Stimulated activated CD4-positive, alpha-beta T cell treated with anti-CD3 and anti-CD28 coated beads, Interleukin-1b, Interleukin-23, amount 100 ng/mL, for 4 hours (primary cell): ENCODE measurements around the gene SLAMF6.
A peak's percentile ranks its signal among the peaks of the same experiment; 100 is the strongest.
"Not testable (repeated sequence)": the region's sequence is repeated elsewhere in the genome, so short reads cannot be mapped to it uniquely, and the experiment has no call there.

ENCODE experiments used
- DNase-seq, 2 donors: peaks; one replicate each; pipeline ENCODE4 v3.0.0-alpha.2; 2020; ENCODE audit warnings: low read depth in 2 of 2

SLAMF6 gene

GRCh38 chr1:160522622-160523345 lies at the start of gene SLAMF6:
SLAMF6 (minus strand) TSS chr1:160523255; CDS start chr1:160523192, 63 bp downstream.
- DNase-seq, result peak; percentile 11 to 27

DNA sequence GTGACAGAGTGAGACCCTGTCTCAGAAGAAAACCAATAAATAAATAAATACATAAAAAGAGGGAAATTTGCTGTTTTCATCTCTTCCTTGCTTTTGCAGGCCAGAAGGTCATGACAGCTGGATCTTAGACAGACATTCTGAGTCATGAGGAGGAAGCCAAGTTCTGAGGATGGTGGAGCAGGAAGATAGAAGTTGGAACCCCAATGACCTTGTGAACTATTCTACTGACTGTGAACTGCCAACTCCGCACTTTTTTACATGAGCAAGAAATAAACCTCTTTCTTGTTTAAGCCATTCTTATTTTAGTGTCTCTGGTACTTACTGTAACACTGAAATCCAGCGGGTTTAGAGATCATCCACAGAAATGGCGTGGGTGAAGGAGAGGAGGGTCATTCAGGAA lies 47.8 kb upstream of the SLAMF6 start:
- no peak for DNase-seq

- no peak for DNase-seq
Measured at GRCh38 chr1:160569806-160570205, 46.8 kb upstream of the SLAMF6 start.

- DNase-seq, result peak; percentile 38 to 62
Measured at GRCh38 chr1:160567858-160568682, 45.0 kb upstream of the SLAMF6 start.

DNA sequence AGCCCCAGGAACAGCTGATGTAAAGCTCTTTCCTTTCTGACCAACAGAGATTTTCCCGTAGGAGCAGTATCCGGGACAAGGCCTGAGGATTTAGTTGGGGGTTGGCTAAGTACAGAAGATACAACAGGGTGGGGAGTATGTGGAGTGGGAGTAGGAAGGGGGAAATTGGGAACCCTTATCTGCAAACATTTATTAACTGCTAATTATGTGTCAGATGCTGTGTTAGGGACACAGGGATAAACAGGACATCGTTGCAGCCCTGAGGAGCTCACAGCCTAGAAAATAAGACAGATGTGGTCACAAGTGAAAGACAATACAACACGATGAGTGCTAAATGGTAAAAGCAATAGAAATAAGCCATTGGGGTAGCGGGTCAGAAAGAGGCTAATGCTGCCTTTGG lies 44.3 kb upstream of the SLAMF6 start:
- no peak for DNase-seq

DNA sequence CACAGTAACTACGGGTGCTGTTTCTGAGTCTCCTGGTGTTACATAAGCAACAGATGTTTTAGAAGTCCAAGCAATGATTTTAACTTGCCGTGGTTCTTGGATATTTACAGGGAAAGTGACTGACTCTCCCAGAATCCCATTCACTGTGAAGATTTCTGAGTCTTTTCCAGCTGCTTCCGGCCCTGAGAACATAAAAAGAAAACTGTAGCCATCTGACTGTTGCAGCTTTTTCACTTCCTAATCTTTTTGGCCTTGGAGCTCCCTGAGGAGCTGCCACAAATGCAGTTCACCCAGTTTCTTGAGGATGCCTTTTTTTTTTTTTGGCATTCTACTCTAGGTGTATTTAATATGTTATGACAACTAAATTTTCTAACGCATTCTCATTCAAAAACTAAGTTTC lies 42.5 kb upstream of the SLAMF6 start:
- no peak for DNase-seq

- not testable (repeated sequence) for DNase-seq
Measured at GRCh38 chr1:160563230-160563629, 40.2 kb upstream of the SLAMF6 start.

DNA sequence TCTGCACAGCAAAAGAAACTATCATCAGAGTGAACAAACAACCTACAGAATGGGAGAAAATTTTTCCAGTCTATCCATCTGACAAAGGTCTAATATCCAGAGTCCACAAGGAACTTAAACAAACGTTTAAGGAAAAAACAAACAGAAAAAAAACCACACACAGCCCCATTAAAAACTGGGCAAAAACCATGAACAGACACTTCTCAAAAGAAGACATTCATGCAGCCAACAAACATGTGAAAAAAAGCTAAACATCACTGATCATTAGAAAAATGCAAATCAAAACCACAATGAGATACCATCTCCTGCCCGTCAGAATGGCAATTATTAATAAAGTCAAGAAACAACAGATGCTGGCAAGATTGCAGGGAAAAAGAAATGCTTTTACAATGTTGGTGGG lies 39.7 kb upstream of the SLAMF6 start:
- not testable (repeated sequence) for DNase-seq

DNA sequence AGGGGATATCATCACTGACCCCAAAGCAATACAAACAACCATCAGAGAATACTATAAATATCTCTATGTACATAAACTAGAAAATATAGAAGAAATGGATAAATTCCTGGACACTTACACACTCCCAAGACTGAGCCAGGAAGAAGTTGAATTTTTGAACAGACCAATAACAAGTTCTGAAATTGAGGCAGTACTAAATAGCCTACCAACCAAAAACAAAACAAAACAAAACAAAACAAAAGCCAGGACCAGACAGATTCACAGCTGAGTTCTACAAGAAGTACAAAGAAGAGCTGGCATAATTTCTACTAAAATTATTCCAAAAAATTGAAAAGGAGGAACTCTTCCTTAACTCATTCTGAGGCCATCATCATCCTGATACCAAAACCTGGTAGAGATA lies 37.8 kb upstream of the SLAMF6 start:
- DNase-seq, result no peak

DNA sequence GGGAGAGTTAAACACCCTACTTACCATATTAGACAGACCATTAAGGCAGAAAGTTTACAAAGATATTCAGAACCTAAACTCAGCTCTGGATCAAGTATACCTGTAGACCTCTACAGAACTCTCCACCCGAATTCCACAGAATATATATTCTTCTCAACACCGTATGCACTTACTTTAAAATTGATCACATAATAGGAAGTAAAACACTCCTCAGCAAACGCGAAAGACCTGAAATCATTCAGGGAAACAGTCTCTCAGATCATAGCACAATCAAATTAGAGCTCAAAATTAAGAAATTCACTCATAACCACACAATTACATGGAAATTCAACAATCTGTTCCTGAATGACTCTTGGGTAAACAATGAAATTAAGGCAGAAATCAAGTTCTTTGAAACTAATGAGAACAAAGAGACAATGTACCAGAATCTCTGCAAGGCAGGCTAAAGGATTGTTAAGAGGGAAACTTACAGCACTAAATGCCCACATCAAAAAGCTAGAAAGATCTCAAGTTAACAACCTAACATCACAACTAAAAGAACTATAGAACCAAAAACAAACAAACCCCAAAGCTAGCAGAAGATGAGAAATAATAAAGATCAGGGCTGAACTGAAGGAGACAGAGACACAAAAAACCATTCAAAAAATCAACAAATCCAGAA lies 37.1 kb upstream of the SLAMF6 start:
- no peak for DNase-seq

DNA sequence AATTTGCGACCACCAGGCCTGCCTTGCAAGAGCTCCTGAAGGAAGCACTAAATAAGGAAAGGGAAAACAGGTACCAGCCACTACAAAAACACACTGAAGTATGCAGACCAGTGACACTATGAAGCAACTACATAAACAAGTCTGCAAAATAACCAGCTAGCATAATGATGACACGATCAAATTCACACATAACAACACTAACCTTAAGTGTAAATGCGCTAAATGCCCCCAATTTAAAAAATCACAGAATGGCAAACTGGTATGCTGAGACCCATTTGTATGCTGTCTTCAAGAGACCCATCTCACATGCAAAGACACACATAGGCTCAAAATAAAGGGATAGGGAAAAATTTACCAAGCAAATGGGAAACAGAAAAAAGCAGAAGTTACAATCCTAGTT lies 36.4 kb upstream of the SLAMF6 start:
- DNase-seq, result not testable (repeated sequence)

- DNase-seq, result no peak
Measured at GRCh38 chr1:160558660-160559380, 35.8 kb upstream of the SLAMF6 start.

GRCh38 chr1:160553778-160554177 lies 30.7 kb upstream of the SLAMF6 start:
- DNase-seq, result no peak

- no peak for DNase-seq
Measured at GRCh38 chr1:160552425-160552824, 29.4 kb upstream of the SLAMF6 start.

- peak; percentile 49 to 55 for DNase-seq
Measured at GRCh38 chr1:160550572-160551034, 27.5 kb upstream of the SLAMF6 start.

GRCh38 chr1:160549665-160550006 lies 26.6 kb upstream of the SLAMF6 start:
- DNase-seq, result no peak

- DNase-seq, result no peak
Measured at GRCh38 chr1:160548960-160549664, 26.1 kb upstream of the SLAMF6 start.

GRCh38 chr1:160548183-160548582 lies 25.1 kb upstream of the SLAMF6 start:
- no peak for DNase-seq

- no peak for DNase-seq
Measured at GRCh38 chr1:160547422-160547821, 24.4 kb upstream of the SLAMF6 start.

- no peak for DNase-seq
Measured at GRCh38 chr1:160546942-160547341, 23.9 kb upstream of the SLAMF6 start.

DNA sequence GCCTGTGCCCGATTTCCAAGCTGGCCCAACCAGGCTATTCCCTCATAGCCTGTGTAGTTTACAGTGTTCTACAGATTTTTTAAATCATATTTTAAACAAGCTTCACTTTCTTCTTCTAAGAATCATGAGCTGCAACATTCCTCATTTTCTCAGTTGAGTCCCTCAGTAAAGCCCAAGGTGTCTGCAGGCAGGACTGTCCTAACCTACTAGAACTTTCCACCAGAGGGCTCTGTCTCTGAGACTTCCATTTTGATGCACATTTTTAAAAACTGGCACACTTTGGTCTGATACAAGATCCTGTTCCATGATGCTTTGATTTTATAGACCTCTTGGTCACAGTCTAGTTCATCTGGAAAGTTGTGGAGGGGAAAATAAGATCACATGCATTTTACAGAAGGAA lies 21.6 kb upstream of the SLAMF6 start:
- DNase-seq, result no peak
